ENCODE data around the gene COX7B2. TPM values are rescaled to one million over a fixed set of nuclear protein-coding genes. Genes with fewer than 3 reads are reported as not detected.

Gene COX7B2
- not detected for polyA plus RNA-seq (2013, experiment 1 of 2)
- not detected for polyA plus RNA-seq (2013, experiment 2 of 2)

GRCh38 chr4:46909078-46909477, at the start of gene COX7B2:
COX7B2 (minus strand) TSS chr4:46909245; CDS start chr4:46735192, 174,053 bp downstream.
- Histone ChIP-seq H3K56ac (ENCODE audit: low read length) (no peak within 1 kb of the TSS), H3K9ac (ENCODE audit: low read length) (no peak within 1 kb of the TSS), H3K4me1 (ENCODE audit: control insufficient read depth, low read depth, low read length) (no peaks in the 10 kb centered on the region), H2BK120ac (ENCODE audit: low read depth, low read length) (no peak within 1 kb of the TSS), H3K4ac (ENCODE audit: low read depth, low read length) (no peak within 1 kb of the TSS), H2AK5ac (ENCODE audit: low read length) (no peak within 1 kb of the TSS), H4K5ac (ENCODE audit: low read length) (no peak within 1 kb of the TSS), H3K27ac (ENCODE audit: low read depth, low read length) (no peak within 1 kb of the TSS), H3K4me3 (ENCODE audit: low read length) (no peak within 1 kb of the TSS), H3K23ac (ENCODE audit: low read length) (no peak within 1 kb of the TSS), H3K79me1 (ENCODE audit: low read length) (no peaks in the 10 kb centered on the region), H3K27me3 (ENCODE audit: insufficient read depth, low read length, poor library complexity) (no peaks in the 10 kb centered on the region), H3K4me2 (ENCODE audit: low read length) (no peak within 1 kb of the TSS), H4K8ac (ENCODE audit: low read depth, low read length) (no peak within 1 kb of the TSS), H2BK15ac (replicated peaks; ENCODE audit: low read depth) (no peak within 1 kb of the TSS), H3K79me2 (ENCODE audit: control insufficient read depth, insufficient read depth, low read length) (no peaks in the 10 kb centered on the region), H2BK5ac (ENCODE audit: low read length) (no peak within 1 kb of the TSS), H3K18ac (ENCODE audit: low read length) (no peak within 1 kb of the TSS), H3K36me3 (ENCODE audit: control insufficient read depth, insufficient read depth, low read length) (no peaks in the 10 kb centered on the region)
- no CpG with 5 or more reads among the region's 12 CpGs for WGBS (ENCODE audit: extremely low coverage, insufficient coverage, low lambda C conversion rate)
- no peak for DNase-seq

GRCh38 chr4:46956451-46956850, 47.4 kb upstream of the COX7B2 start:
- no peak overlapping the region for H4K5ac ChIP-seq (ENCODE audit: low read length)

GRCh38 chr4:46955601-46956000, 46.6 kb upstream of the COX7B2 start:
- no peaks in the 10 kb centered on the region for H3K27me3 ChIP-seq (ENCODE audit: insufficient read depth, low read length, poor library complexity)

More at GRCh38 chr4:46956451-46956850, 47.4 kb upstream of the COX7B2 start:
- no peak overlapping the region for H3K23ac ChIP-seq (ENCODE audit: low read length)
- no peak overlapping the region for H3K27ac ChIP-seq (ENCODE audit: low read depth, low read length)
- no peak overlapping the region for H3K4me2 ChIP-seq (ENCODE audit: low read length)
- H2BK5ac ChIP-seq (ENCODE audit: low read length), result no peak overlapping the region
- no peak overlapping the region for H2BK15ac ChIP-seq (replicated peaks; ENCODE audit: low read depth)
- no peak overlapping the region for H3K9ac ChIP-seq (ENCODE audit: low read length)
- no peaks in the 10 kb centered on the region for H3K79me1 ChIP-seq (ENCODE audit: low read length)
- H3K56ac ChIP-seq (ENCODE audit: low read length), result no peak overlapping the region
- no peak overlapping the region for H3K4me3 ChIP-seq (ENCODE audit: low read length)
- no peaks in the 10 kb centered on the region for H3K4me1 ChIP-seq (ENCODE audit: control insufficient read depth, low read depth, low read length)
- H3K79me2 ChIP-seq (ENCODE audit: control insufficient read depth, insufficient read depth, low read length), result no peaks in the 10 kb centered on the region
- no peak overlapping the region for H3K4ac ChIP-seq (ENCODE audit: low read depth, low read length)
- H2AK5ac ChIP-seq (ENCODE audit: low read length), result no peak overlapping the region
- no peaks in the 10 kb centered on the region for H3K27me3 ChIP-seq (ENCODE audit: insufficient read depth, low read length, poor library complexity)
- WGBS (ENCODE audit: extremely low coverage, insufficient coverage, low lambda C conversion rate), result no CpG with 5 or more reads among the region's 4 CpGs
- no peak overlapping the region for H4K8ac ChIP-seq (ENCODE audit: low read depth, low read length)
- H3K18ac ChIP-seq (ENCODE audit: low read length), result no peak overlapping the region
- DNase-seq, result no peak
- no peak overlapping the region for H2BK120ac ChIP-seq (ENCODE audit: low read depth, low read length)
- H3K36me3 ChIP-seq (ENCODE audit: control insufficient read depth, insufficient read depth, low read length), result no peaks in the 10 kb centered on the region

GRCh38 chr4:46954643-46955042, 45.6 kb upstream of the COX7B2 start:
- H3K23ac ChIP-seq (ENCODE audit: low read length), result no peak overlapping the region
- H2AK5ac ChIP-seq (ENCODE audit: low read length), result no peak overlapping the region
- no peaks in the 10 kb centered on the region for H3K36me3 ChIP-seq (ENCODE audit: control insufficient read depth, insufficient read depth, low read length)
- no peak overlapping the region for H3K4ac ChIP-seq (ENCODE audit: low read depth, low read length)
- H2BK5ac ChIP-seq (ENCODE audit: low read length), result no peak overlapping the region
- H4K5ac ChIP-seq (ENCODE audit: low read length), result no peak overlapping the region
- no peak overlapping the region for H3K4me3 ChIP-seq (ENCODE audit: low read length)
- H3K4me1 ChIP-seq (ENCODE audit: control insufficient read depth, low read depth, low read length), result no peaks in the 10 kb centered on the region
- H3K18ac ChIP-seq (ENCODE audit: low read length), result no peak overlapping the region
- H3K56ac ChIP-seq (ENCODE audit: low read length), result no peak overlapping the region
- H3K79me2 ChIP-seq (ENCODE audit: control insufficient read depth, insufficient read depth, low read length), result no peaks in the 10 kb centered on the region
- H2BK15ac ChIP-seq (replicated peaks; ENCODE audit: low read depth), result no peak overlapping the region
- H3K27ac ChIP-seq (ENCODE audit: low read depth, low read length), result no peak overlapping the region
- no peak overlapping the region for H2BK120ac ChIP-seq (ENCODE audit: low read depth, low read length)
- H3K9ac ChIP-seq (ENCODE audit: low read length), result no peak overlapping the region
- no peak overlapping the region for H4K8ac ChIP-seq (ENCODE audit: low read depth, low read length)
- DNase-seq, result no peak
- H3K4me2 ChIP-seq (ENCODE audit: low read length), result no peak overlapping the region
- no peaks in the 10 kb centered on the region for H3K79me1 ChIP-seq (ENCODE audit: low read length)
- H3K27me3 ChIP-seq (ENCODE audit: insufficient read depth, low read length, poor library complexity), result no peaks in the 10 kb centered on the region

More at GRCh38 chr4:46955601-46956000, 46.6 kb upstream of the COX7B2 start:
- H3K4me3 ChIP-seq (ENCODE audit: low read length), result no peak overlapping the region
- no peak overlapping the region for H2BK5ac ChIP-seq (ENCODE audit: low read length)
- no peaks in the 10 kb centered on the region for H3K79me2 ChIP-seq (ENCODE audit: control insufficient read depth, insufficient read depth, low read length)
- no peak overlapping the region for H3K18ac ChIP-seq (ENCODE audit: low read length)
- no peak overlapping the region for H3K56ac ChIP-seq (ENCODE audit: low read length)
- no peak overlapping the region for H3K23ac ChIP-seq (ENCODE audit: low read length)
- no peaks in the 10 kb centered on the region for H3K79me1 ChIP-seq (ENCODE audit: low read length)
- H2BK15ac ChIP-seq (replicated peaks; ENCODE audit: low read depth), result no peak overlapping the region
- H4K5ac ChIP-seq (ENCODE audit: low read length), result no peak overlapping the region
- H3K4me2 ChIP-seq (ENCODE audit: low read length), result no peak overlapping the region
- H3K4me1 ChIP-seq (ENCODE audit: control insufficient read depth, low read depth, low read length), result no peaks in the 10 kb centered on the region
- H3K9ac ChIP-seq (ENCODE audit: low read length), result no peak overlapping the region
- no peak for DNase-seq
- no peak overlapping the region for H2AK5ac ChIP-seq (ENCODE audit: low read length)
- H3K36me3 ChIP-seq (ENCODE audit: control insufficient read depth, insufficient read depth, low read length), result no peaks in the 10 kb centered on the region
- no peak overlapping the region for H2BK120ac ChIP-seq (ENCODE audit: low read depth, low read length)
- no peak overlapping the region for H4K8ac ChIP-seq (ENCODE audit: low read depth, low read length)
- H3K4ac ChIP-seq (ENCODE audit: low read depth, low read length), result no peak overlapping the region
- H3K27ac ChIP-seq (ENCODE audit: low read depth, low read length), result no peak overlapping the region

- no CpG with 5 or more reads among the region's 2 CpGs for WGBS (ENCODE audit: extremely low coverage, insufficient coverage, low lambda C conversion rate)
Measured at GRCh38 chr4:46953564-46953963, 44.5 kb upstream of the COX7B2 start.

GRCh38 chr4:46952451-46952850, 43.4 kb upstream of the COX7B2 start:
- Histone ChIP-seq H2BK15ac (replicated peaks; ENCODE audit: low read depth) (no peak overlapping the region), H4K8ac (ENCODE audit: low read depth, low read length) (no peak overlapping the region), H3K4ac (ENCODE audit: low read depth, low read length) (no peak overlapping the region), H3K4me3 (ENCODE audit: low read length) (no peak overlapping the region), H2AK5ac (ENCODE audit: low read length) (no peak overlapping the region), H4K5ac (ENCODE audit: low read length) (no peak overlapping the region), H3K18ac (ENCODE audit: low read length) (no peak overlapping the region), H3K4me1 (ENCODE audit: control insufficient read depth, low read depth, low read length) (no peaks in the 10 kb centered on the region), H2BK120ac (ENCODE audit: low read depth, low read length) (no peak overlapping the region), H3K79me2 (ENCODE audit: control insufficient read depth, insufficient read depth, low read length) (no peaks in the 10 kb centered on the region), H3K27me3 (ENCODE audit: insufficient read depth, low read length, poor library complexity) (no peaks in the 10 kb centered on the region), H3K9ac (ENCODE audit: low read length) (no peak overlapping the region), H3K23ac (ENCODE audit: low read length) (no peak overlapping the region), H3K79me1 (ENCODE audit: low read length) (no peaks in the 10 kb centered on the region), H3K36me3 (ENCODE audit: control insufficient read depth, insufficient read depth, low read length) (no peaks in the 10 kb centered on the region), H3K56ac (ENCODE audit: low read length) (no peak overlapping the region), H2BK5ac (ENCODE audit: low read length) (no peak overlapping the region), H3K4me2 (ENCODE audit: low read length) (no peak overlapping the region), H3K27ac (ENCODE audit: low read depth, low read length) (no peak overlapping the region)
- no CpG with 5 or more reads among the region's 2 CpGs for WGBS (ENCODE audit: extremely low coverage, insufficient coverage, low lambda C conversion rate)
- no peak for DNase-seq

More at GRCh38 chr4:46953564-46953963, 44.5 kb upstream of the COX7B2 start:
- Histone ChIP-seq H3K23ac (ENCODE audit: low read length) (no peak overlapping the region), H2BK120ac (ENCODE audit: low read depth, low read length) (no peak overlapping the region), H3K56ac (ENCODE audit: low read length) (no peak overlapping the region), H3K9ac (ENCODE audit: low read length) (no peak overlapping the region), H3K4me2 (ENCODE audit: low read length) (no peak overlapping the region), H3K4me3 (ENCODE audit: low read length) (no peak overlapping the region), H2BK5ac (ENCODE audit: low read length) (no peak overlapping the region), H3K79me1 (ENCODE audit: low read length) (no peaks in the 10 kb centered on the region), H3K4me1 (ENCODE audit: control insufficient read depth, low read depth, low read length) (no peaks in the 10 kb centered on the region), H4K5ac (ENCODE audit: low read length) (no peak overlapping the region), H3K4ac (ENCODE audit: low read depth, low read length) (no peak overlapping the region), H3K27ac (ENCODE audit: low read depth, low read length) (no peak overlapping the region), H2BK15ac (replicated peaks; ENCODE audit: low read depth) (no peak overlapping the region), H2AK5ac (ENCODE audit: low read length) (no peak overlapping the region), H4K8ac (ENCODE audit: low read depth, low read length) (no peak overlapping the region), H3K36me3 (ENCODE audit: control insufficient read depth, insufficient read depth, low read length) (no peaks in the 10 kb centered on the region), H3K79me2 (ENCODE audit: control insufficient read depth, insufficient read depth, low read length) (no peaks in the 10 kb centered on the region), H3K27me3 (ENCODE audit: insufficient read depth, low read length, poor library complexity) (no peaks in the 10 kb centered on the region), H3K18ac (ENCODE audit: low read length) (no peak overlapping the region)
- DNase-seq, result no peak
